Panc1 (cell line): ENCODE data around the gene RPS19BP1. TPM values are rescaled to one million over a fixed set of nuclear protein-coding genes. Genes with fewer than 3 reads are reported as not detected.

ENCODE experiments used
- ATAC-seq: fragments of 200-7000 bp; cut with Tn5 transposase; 2 replicates; pipeline ENCODE4 v1.9.1; 2020; ENCODE audit warnings: mild to moderate bottlenecking, moderate library complexity
- BruUV-seq: library from RNA; stranded (reverse); fragments of 400-500 nt; replicated peaks from 2 replicates; lab custom pipeline; 2021; lab: Mats Ljungman, UMichigan
- CTCF ChIA-PET: fragments of 300-600 bp; sonication (Branson Sonifier 250); formaldehyde crosslinking; loops from one replicate; lab custom pipeline; 2022; ENCODE audit warnings: antibody characterized with exemption; lab: Charles Lee
- POLR2A ChIA-PET: fragments of 300-600 bp; sonication (Branson Sonifier 250); formaldehyde crosslinking; loops from one replicate; lab custom pipeline; 2022; ENCODE audit warnings: antibody characterized with exemption; lab: Charles Lee
- DNase-seq: peaks from one replicate; pipeline ENCODE4 v3.0.0-alpha.2; 2010; ENCODE audit warnings: low read depth, low spot score
- H3K27ac ChIP-seq: 2 replicates; pipeline ENCODE4 v1.5.1; 2011; ENCODE audit warnings: mild to moderate bottlenecking, low read length, inconsistent platforms
- H3K27me3 ChIP-seq: fragments of 200-500 bp; sonication (Bioruptor generic); 2 replicates; pipeline ENCODE4 v1.6.0; 2014; ENCODE audit warnings: low read length, inconsistent platforms; ENCODE audit not compliant: control insufficient read depth, insufficient read depth
- H3K36me3 ChIP-seq: fragments of 200-500 bp; sonication (Bioruptor generic); 2 replicates; pipeline ENCODE4 v1.5.1; 2014; ENCODE audit warnings: inconsistent platforms, mild to moderate bottlenecking, low read length, moderate library complexity; ENCODE audit not compliant: control insufficient read depth, insufficient read depth
- H3K4me1 ChIP-seq: 2 replicates; pipeline ENCODE4 v1.5.1; 2011; ENCODE audit warnings: inconsistent platforms, mild to moderate bottlenecking, low read length, moderate library complexity; ENCODE audit not compliant: control insufficient read depth, insufficient read depth
- H3K4me3 ChIP-seq, 2 experiments: 2 replicates each; pipeline ENCODE4 v1.5.1; 2011 to 2012; ENCODE audit warnings: low read depth in 2 of 2, low read length in 2 of 2, mild to moderate bottlenecking in 2 of 2, inconsistent platforms in 1 of 2, moderate library complexity in 1 of 2
- H3K9me3 ChIP-seq: fragments of 200-500 bp; sonication (Bioruptor generic); 2 replicates; pipeline ENCODE4 v1.5.1; 2014; ENCODE audit warnings: low read depth, mild to moderate bottlenecking, inconsistent platforms, low read length, moderate library complexity; ENCODE audit not compliant: control insufficient read depth, insufficient read depth
- CTCF ChIP-seq: fragments of 450-650 bp; IDR thresholded peaks from 2 replicates; pipeline ENCODE4 v1.5.1; 2017; ENCODE audit warnings: mild to moderate bottlenecking
- POLR2AphosphoS5 ChIP-seq: IDR thresholded peaks from 2 replicates; pipeline ENCODE4 v1.6.1; 2012; ENCODE audit warnings: mild to moderate bottlenecking, low read depth, low read length, moderate library complexity
- REST ChIP-seq, 2 experiments: IDR thresholded peaks; 2 replicates each; pipeline ENCODE4 v1.6.1; 2011 to 2012; ENCODE audit warnings: low read depth in 2 of 2, control low read depth in 1 of 2, low read length in 1 of 2, mild to moderate bottlenecking in 1 of 2, moderate library complexity in 1 of 2; ENCODE audit not compliant: insufficient read depth in 1 of 2
- SIN3A ChIP-seq: IDR thresholded peaks from 2 replicates; pipeline ENCODE4 v1.6.1; 2012; ENCODE audit warnings: low read depth, mild to moderate bottlenecking, low read length, moderate library complexity, borderline replicate concordance; ENCODE audit not compliant: insufficient read depth
- TCF7L2 ChIP-seq: IDR thresholded peaks from 2 replicates; pipeline ENCODE4 v1.6.1; 2011; ENCODE audit warnings: mild to moderate bottlenecking, low read depth, low read length, inconsistent platforms
- in situ Hi-C: cut with HindIII; loops from 2 replicates; pipeline ENCODE4 v1.10.0; 2016; ENCODE audit warnings: low sequenced_read_pairs, low pct_unique_long_range_greater_than_20kb
- intact Hi-C: fragments of 100-400 bp; cut with micrococcal nuclease; formaldehyde crosslinking; loops from one replicate; pipeline ENCODE4 v1.10.0; 2022; ENCODE audit not compliant: unreplicated experiment
- total RNA-seq: library from RNA; stranded (reverse); gene quantifications from one replicate; pipeline ENCODE4 v1.2.1, GENCODE V29; 2021; ENCODE audit not compliant: unreplicated experiment

RPS19BP1 gene
- total RNA-seq, 1 experiment from 2014 or later = 123 TPM

- H3K27ac ChIP-seq = no peak overlapping the region
- POLR2A ChIA-PET = no interaction called here
- in situ Hi-C loops = no loop called here
- H3K9me3 ChIP-seq = no peaks in the 10 kb centered on the region
- TF ChIP-seq SIN3A = no peak
- TF ChIP-seq CTCF = peak; percentile 85
- ATAC-seq (peak; percentile 70), DNase-seq (no peak)
- no peaks in the 10 kb centered on the region for H3K27me3 ChIP-seq
- CTCF ChIA-PET = interaction anchor here (0.6 to 1.4 kb wide), 4 partner anchors 82 to 477 kb away, joined by 3 to 6 read pairs (median 4); no protein-coding TSS in a partner anchor
- H3K4me1 ChIP-seq = peaks cover 4% of the 10 kb centered on the region
- BruUV-seq = no TSS peak
- no peaks in the 10 kb centered on the region for H3K36me3 ChIP-seq
- intact Hi-C loops = no loop called here
- H3K4me3 ChIP-seq = no peak overlapping the region
Observed at GRCh38 chr22:39559456-39560105, 27.0 kb upstream of the RPS19BP1 start.

- Histone ChIP-seq H3K36me3 (no peaks in the 10 kb centered on the region), H3K27me3 (no peaks in the 10 kb centered on the region), H3K9me3 (no peaks in the 10 kb centered on the region), H3K4me1 (peaks cover 4% of the 10 kb centered on the region), H3K27ac (no peak overlapping the region), H3K4me3 (no peak overlapping the region)
- BruUV-seq = no TSS peak
- in situ Hi-C loops (no loop called here), intact Hi-C loops (no loop called here)
- DNase-seq = no peak
- ChIA-PET CTCF (interaction anchor here (0.6 to 1.4 kb wide), 5 partner anchors 16 to 844 kb away, joined by 3 to 6 read pairs (median 3); no protein-coding TSS in a partner anchor), POLR2A (no interaction called here)
- no peak for TF ChIP-seq REST (IDR thresholded peaks at IDR 0.05; ENCODE audit: insufficient read depth in 1 of 2, low read depth in 2 of 2, low read length in 1 of 2)
- peak; percentile 27 for ATAC-seq
Observed at GRCh38 chr22:39558950-39559349, 26.4 kb upstream of the RPS19BP1 start.

- ATAC-seq (no peak), DNase-seq (no peak)
- no TSS peak for BruUV-seq
- H3K4me3 ChIP-seq = no peak overlapping the region
- in situ Hi-C loops (no loop called here), intact Hi-C loops (no loop called here)
- POLR2A ChIA-PET = no interaction called here
- CTCF ChIA-PET = interaction anchor here (0.6 to 0.7 kb wide), 4 partner anchors 17 to 845 kb away, joined by 3 to 6 read pairs (median 4); no protein-coding TSS in a partner anchor
- H3K27ac ChIP-seq = no peak overlapping the region
- TF ChIP-seq POLR2AphosphoS5 (no peak), TCF7L2 (no peak), SIN3A (no peak), CTCF (no peak), REST (IDR thresholded peaks at IDR 0.05; ENCODE audit: insufficient read depth in 1 of 2, low read depth in 2 of 2, low read length in 1 of 2) (no peak)
- no peaks in the 10 kb centered on the region for H3K36me3 ChIP-seq
- peaks cover 4% of the 10 kb centered on the region for H3K4me1 ChIP-seq
- H3K27me3 ChIP-seq = no peaks in the 10 kb centered on the region
- no peaks in the 10 kb centered on the region for H3K9me3 ChIP-seq
Observed at GRCh38 chr22:39558254-39558727, 25.7 kb upstream of the RPS19BP1 start.
